Measurements from ENCODE around the gene C10orf90. TPM values are rescaled to one million over a fixed set of nuclear protein-coding genes. Genes with fewer than 3 reads are reported as not detected.

Gene C10orf90
- total RNA-seq, 2 experiments from 2014 or later: not detected

GRCh38 chr10:126524526-126524925, 146.0 kb downstream of the C10orf90 start:
- POLR2A ChIA-PET: no interaction called here
- CTCF ChIA-PET: no interaction called here
- no peaks in the 10 kb centered on the region for H3K36me3 Mint-ChIP-seq (ENCODE audit: low read depth)
- intact Hi-C loops (cut with DNase I, micrococcal nuclease): no loop called here
- no peak for ATAC-seq
- no peaks in the 10 kb centered on the region for H3K27me3 Mint-ChIP-seq
- DNase-seq: no peak
- H3K27ac Mint-ChIP-seq: no peak overlapping the region
- no peaks in the 10 kb centered on the region for H3K4me1 Mint-ChIP-seq
- no peak overlapping the region for H3K4me3 Mint-ChIP-seq
- H3K9me3 Mint-ChIP-seq (ENCODE audit: low read depth): no peaks in the 10 kb centered on the region

GRCh38 chr10:126523071-126523470, 147.4 kb downstream of the C10orf90 start:
- CTCF ChIA-PET: no interaction called here
- DNase-seq (no peak), ATAC-seq (no peak)
- H3K27ac Mint-ChIP-seq: no peak overlapping the region
- H3K36me3 Mint-ChIP-seq (ENCODE audit: low read depth): no peaks in the 10 kb centered on the region
- H3K9me3 Mint-ChIP-seq (ENCODE audit: low read depth): no peaks in the 10 kb centered on the region
- POLR2A ChIA-PET: interaction anchor here (0.6 kb wide), 1 partner anchor 188 kb away, joined by 3 read pairs; no protein-coding TSS in a partner anchor
- H3K4me3 Mint-ChIP-seq: no peak overlapping the region
- no peaks in the 10 kb centered on the region for H3K27me3 Mint-ChIP-seq
- intact Hi-C loops (cut with DNase I, micrococcal nuclease): no loop called here
- no peaks in the 10 kb centered on the region for H3K4me1 Mint-ChIP-seq

- Mint-ChIP-seq H3K27ac (no peak overlapping the region), H3K4me1 (no peaks in the 10 kb centered on the region), H3K9me3 (ENCODE audit: low read depth) (no peaks in the 10 kb centered on the region), H3K36me3 (ENCODE audit: low read depth) (no peaks in the 10 kb centered on the region), H3K4me3 (no peak overlapping the region), H3K27me3 (no peaks in the 10 kb centered on the region)
- ChIA-PET CTCF (no interaction called here), POLR2A (no interaction called here)
- DNase-seq (no peak), ATAC-seq (no peak)
- intact Hi-C loops (cut with DNase I, micrococcal nuclease): no loop called here
These were observed 149.1 kb downstream of the C10orf90 start for GRCh38 chr10:126521399-126521798.

- Mint-ChIP-seq H3K36me3 (ENCODE audit: low read depth) (no peaks in the 10 kb centered on the region), H3K4me1 (no peaks in the 10 kb centered on the region), H3K27ac (no peak overlapping the region), H3K9me3 (ENCODE audit: low read depth) (no peaks in the 10 kb centered on the region), H3K4me3 (no peak overlapping the region), H3K27me3 (no peaks in the 10 kb centered on the region)
- intact Hi-C loops (cut with DNase I, micrococcal nuclease): no loop called here
- ChIA-PET CTCF (no interaction called here), POLR2A (no interaction called here)
- ATAC-seq (no peak), DNase-seq (no peak)
These were observed 149.7 kb downstream of the C10orf90 start for GRCh38 chr10:126520751-126521317.

GRCh38 chr10:126519992-126520391, 150.5 kb downstream of the C10orf90 start:
- H3K9me3 Mint-ChIP-seq (ENCODE audit: low read depth): no peaks in the 10 kb centered on the region
- ChIA-PET CTCF (no interaction called here), POLR2A (no interaction called here)
- no peak overlapping the region for H3K4me3 Mint-ChIP-seq
- H3K27ac Mint-ChIP-seq: no peak overlapping the region
- ATAC-seq (no peak), DNase-seq (no peak)
- H3K36me3 Mint-ChIP-seq (ENCODE audit: low read depth): no peaks in the 10 kb centered on the region
- H3K27me3 Mint-ChIP-seq: no peaks in the 10 kb centered on the region
- intact Hi-C loops (cut with DNase I, micrococcal nuclease): no loop called here
- H3K4me1 Mint-ChIP-seq: no peaks in the 10 kb centered on the region

- POLR2A ChIA-PET: no interaction called here
- Mint-ChIP-seq H3K36me3 (ENCODE audit: low read depth) (no peaks in the 10 kb centered on the region), H3K27ac (no peak overlapping the region), H3K4me1 (no peaks in the 10 kb centered on the region), H3K27me3 (no peaks in the 10 kb centered on the region), H3K9me3 (ENCODE audit: low read depth) (no peaks in the 10 kb centered on the region), H3K4me3 (no peak overlapping the region)
- intact Hi-C loops (cut with DNase I, micrococcal nuclease): no loop called here
- ATAC-seq: no peak
- DNase-seq: no peak
- CTCF ChIA-PET: no interaction called here
These were observed 151.3 kb downstream of the C10orf90 start for GRCh38 chr10:126519185-126519584.

GRCh38 chr10:126518218-126519080, 152.0 kb downstream of the C10orf90 start:
- Mint-ChIP-seq H3K27me3 (no peaks in the 10 kb centered on the region), H3K4me1 (no peaks in the 10 kb centered on the region), H3K36me3 (ENCODE audit: low read depth) (no peaks in the 10 kb centered on the region), H3K27ac (no peak overlapping the region), H3K9me3 (ENCODE audit: low read depth) (no peaks in the 10 kb centered on the region), H3K4me3 (no peak overlapping the region)
- POLR2A ChIA-PET: interaction anchor here (0.6 kb wide), 1 partner anchor 86 kb away, joined by 3 read pairs; no protein-coding TSS in a partner anchor
- ATAC-seq: no peak
- CTCF ChIA-PET: interaction anchor here (0.7 kb wide), 1 partner anchor 481 kb away, joined by 3 read pairs; no protein-coding TSS in a partner anchor
- intact Hi-C loops (cut with DNase I, micrococcal nuclease): no loop called here
- DNase-seq: no peak

- Mint-ChIP-seq H3K4me3 (no peak overlapping the region), H3K27ac (no peak overlapping the region), H3K4me1 (no peaks in the 10 kb centered on the region), H3K36me3 (ENCODE audit: low read depth) (no peaks in the 10 kb centered on the region), H3K27me3 (no peaks in the 10 kb centered on the region), H3K9me3 (ENCODE audit: low read depth) (no peaks in the 10 kb centered on the region)
- DNase-seq (no peak), ATAC-seq (no peak)
- CTCF ChIA-PET: no interaction called here
- POLR2A ChIA-PET: no interaction called here
- intact Hi-C loops (cut with DNase I, micrococcal nuclease): no loop called here
These were observed 154.0 kb downstream of the C10orf90 start for GRCh38 chr10:126516515-126516914.

GRCh38 chr10:126511917-126512479, 158.5 kb downstream of the C10orf90 start:
- ChIA-PET CTCF (no interaction called here), POLR2A (no interaction called here)
- H3K27me3 Mint-ChIP-seq: no peaks in the 10 kb centered on the region
- DNase-seq (no peak), ATAC-seq (no peak)
- no peaks in the 10 kb centered on the region for H3K4me1 Mint-ChIP-seq
- no peaks in the 10 kb centered on the region for H3K36me3 Mint-ChIP-seq (ENCODE audit: low read depth)
- intact Hi-C loops (cut with DNase I, micrococcal nuclease): no loop called here
- no peak overlapping the region for H3K27ac Mint-ChIP-seq
- peaks cover 4% of the 10 kb centered on the region for H3K9me3 Mint-ChIP-seq (ENCODE audit: low read depth)
- no peak overlapping the region for H3K4me3 Mint-ChIP-seq

GRCh38 chr10:126509182-126509581, 161.3 kb downstream of the C10orf90 start:
- POLR2A ChIA-PET: no interaction called here
- ATAC-seq (no peak), DNase-seq (no peak)
- Mint-ChIP-seq H3K4me1 (no peaks in the 10 kb centered on the region), H3K4me3 (no peak overlapping the region), H3K27me3 (no peaks in the 10 kb centered on the region), H3K9me3 (ENCODE audit: low read depth) (peaks cover 4% of the 10 kb centered on the region), H3K36me3 (ENCODE audit: low read depth) (no peaks in the 10 kb centered on the region), H3K27ac (no peak overlapping the region)
- CTCF ChIA-PET: no interaction called here
- intact Hi-C loops (cut with DNase I, micrococcal nuclease): no loop called here

GRCh38 chr10:126508535-126509040, 161.9 kb downstream of the C10orf90 start:
- Mint-ChIP-seq H3K27ac (no peak overlapping the region), H3K4me1 (no peaks in the 10 kb centered on the region), H3K9me3 (ENCODE audit: low read depth) (peaks cover 4% of the 10 kb centered on the region), H3K36me3 (ENCODE audit: low read depth) (no peaks in the 10 kb centered on the region), H3K4me3 (no peak overlapping the region), H3K27me3 (no peaks in the 10 kb centered on the region)
- POLR2A ChIA-PET: no interaction called here
- intact Hi-C loops (cut with DNase I, micrococcal nuclease): no loop called here
- DNase-seq (no peak), ATAC-seq (no peak)
- CTCF ChIA-PET: no interaction called here

- intact Hi-C loops (cut with DNase I, micrococcal nuclease): loop anchor here (1.0 kb wide), 1 partner anchor 522 kb away; no protein-coding TSS in a partner anchor
- H3K36me3 Mint-ChIP-seq (ENCODE audit: low read depth): no peaks in the 10 kb centered on the region
- peaks cover 4% of the 10 kb centered on the region for H3K9me3 Mint-ChIP-seq (ENCODE audit: low read depth)
- H3K4me1 Mint-ChIP-seq: no peaks in the 10 kb centered on the region
- H3K27me3 Mint-ChIP-seq: no peaks in the 10 kb centered on the region
- DNase-seq (no peak), ATAC-seq (no peak)
- POLR2A ChIA-PET: no interaction called here
- CTCF ChIA-PET: interaction anchor here (0.7 kb wide), 1 partner anchor 323 kb away, joined by 3 read pairs; no protein-coding TSS in a partner anchor
- H3K27ac Mint-ChIP-seq: no peak overlapping the region
- no peak overlapping the region for H3K4me3 Mint-ChIP-seq
These were observed 165.8 kb downstream of the C10orf90 start for GRCh38 chr10:126504761-126505112.
